COLO668 (cell line): ENCODE data around the gene SFTPA1.
A peak's percentile ranks its signal among the peaks of the same experiment; 100 is the strongest.
"Not testable (repeated sequence)": the region's sequence is repeated elsewhere in the genome, so short reads cannot be mapped to it uniquely, and the experiment has no call there.

ENCODE experiments used
- DNase-seq: peaks from one replicate; lab custom pipeline; 2025; ENCODE audit not compliant: unreplicated experiment; lab: John Stamatoyannopoulos, UW

The SFTPA1 gene

DNA sequence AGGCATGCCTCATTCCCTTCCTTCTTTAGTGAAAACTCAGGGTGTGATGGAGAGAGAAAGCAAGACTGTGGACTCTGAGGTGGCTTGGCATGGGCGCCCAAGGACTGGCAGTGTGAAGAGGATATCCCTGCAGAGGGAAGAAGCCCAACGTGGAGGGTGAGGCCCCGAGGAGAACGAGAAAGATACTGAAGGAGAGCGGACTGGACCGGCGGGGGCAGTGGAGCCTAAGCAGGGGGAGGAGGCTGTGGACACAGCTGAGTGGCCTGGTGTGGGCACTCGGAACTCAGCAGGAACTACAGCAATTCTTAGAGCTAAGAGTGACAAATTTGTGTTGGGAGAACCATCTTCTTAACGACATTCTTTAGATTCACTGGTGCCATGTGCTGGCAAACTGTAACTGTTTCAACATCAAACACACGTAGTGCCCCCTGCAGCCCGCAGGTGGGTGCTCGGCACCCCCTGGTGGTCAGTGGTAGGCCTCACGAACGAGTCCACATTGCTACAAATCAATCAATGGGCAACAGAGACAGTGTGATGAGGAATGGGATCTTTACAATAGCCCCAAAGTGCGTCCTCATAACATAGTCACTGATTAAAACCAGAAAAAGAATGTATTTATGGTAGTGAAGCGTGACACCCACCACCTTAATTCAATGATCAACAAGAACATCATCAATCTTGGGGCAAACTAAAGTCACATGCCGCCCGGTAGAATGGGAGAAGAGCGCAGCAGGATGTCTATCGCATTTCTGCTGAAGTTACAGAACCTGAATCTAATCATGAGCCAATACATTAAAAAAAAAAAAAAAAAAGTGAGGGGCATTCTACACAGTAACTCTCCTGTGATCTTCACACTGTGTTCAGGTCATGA lies 2.0 kb upstream of the SFTPA1 start:
- peak; percentile 16 for DNase-seq

GRCh38 chr10:79611193-79611976 lies 646 bp downstream of the SFTPA1 start:
- DNase-seq: not testable (repeated sequence)

DNA sequence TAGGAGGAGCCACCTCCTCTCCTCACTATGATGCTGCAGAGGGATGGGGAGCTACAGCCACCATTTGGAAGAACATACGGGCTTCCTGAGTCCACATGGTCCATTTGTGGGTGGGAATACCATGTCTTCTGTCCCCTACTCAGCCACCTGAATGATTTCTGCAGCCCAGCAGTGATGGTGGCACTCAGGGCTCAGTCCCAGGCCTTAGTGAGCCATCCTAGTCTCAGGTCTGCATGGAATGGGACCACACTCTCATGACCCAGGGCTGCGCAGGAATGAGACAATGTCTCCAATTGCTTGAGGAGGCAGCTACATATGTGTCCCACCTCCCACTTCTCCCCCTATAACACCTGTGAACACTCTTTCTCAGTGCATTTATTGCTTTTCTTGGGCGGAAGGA lies 4.8 kb downstream of the SFTPA1 start:
- DNase-seq: no peak

GRCh38 chr10:79616164-79616563 lies 5.4 kb downstream of the SFTPA1 start:
- no peak for DNase-seq

DNA sequence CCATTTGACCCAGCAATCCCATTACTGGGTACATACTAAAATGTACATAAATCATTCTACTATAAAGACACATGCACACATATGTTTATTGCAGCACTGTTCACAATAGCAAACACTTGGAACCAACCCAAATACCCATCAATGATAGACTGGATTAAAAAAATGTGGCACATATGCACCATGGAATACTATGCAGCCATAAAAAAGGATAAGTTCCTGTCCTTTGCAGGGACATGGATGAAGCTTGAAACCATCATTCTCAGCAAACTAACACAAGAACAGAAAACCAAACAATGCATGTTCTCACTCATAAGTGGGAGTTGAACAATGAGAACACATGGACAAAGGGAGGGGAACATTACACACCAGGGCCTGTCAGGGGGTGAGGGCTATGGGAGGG lies 12.9 kb downstream of the SFTPA1 start:
- not testable (repeated sequence) for DNase-seq

DNA sequence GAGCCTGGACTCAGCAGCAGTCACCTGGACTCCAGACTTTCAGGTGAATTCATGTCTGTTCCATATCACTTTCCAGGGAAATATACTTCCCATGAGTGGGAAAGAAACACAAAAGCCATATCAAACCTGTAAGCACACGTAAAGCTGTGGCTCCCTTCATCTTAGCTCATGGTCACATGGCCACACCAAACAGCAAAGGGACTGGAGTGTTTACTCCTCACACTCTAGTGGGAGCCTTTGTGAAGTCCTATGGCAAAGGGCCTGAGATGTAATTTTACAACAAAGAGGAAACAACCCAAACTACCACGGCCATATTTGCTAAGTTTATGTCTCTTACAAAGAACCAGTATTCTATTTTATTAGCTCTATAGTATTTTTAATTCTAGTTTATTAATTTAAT lies 16.3 kb downstream of the SFTPA1 start:
- no peak for DNase-seq

DNA sequence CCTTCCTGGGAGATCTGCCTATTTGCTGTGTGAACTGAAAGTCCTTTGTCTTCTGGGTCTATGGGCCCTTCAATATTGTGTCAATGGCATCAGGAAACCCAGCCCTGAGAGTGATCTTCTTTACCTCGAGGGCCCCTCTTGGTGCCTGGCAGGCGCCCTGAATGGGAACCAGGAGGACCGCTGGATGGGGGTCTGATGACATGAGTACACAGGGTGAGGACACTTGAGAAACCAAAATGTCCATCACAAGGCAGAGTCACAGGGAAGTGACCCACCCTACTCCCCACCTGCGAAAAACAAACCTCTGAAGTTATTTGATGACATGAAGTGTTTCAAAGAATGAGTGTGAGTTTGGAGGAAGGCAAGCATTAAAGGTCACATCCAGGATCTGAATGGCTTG lies 17.3 kb downstream of the SFTPA1 start:
- DNase-seq: no peak

DNA sequence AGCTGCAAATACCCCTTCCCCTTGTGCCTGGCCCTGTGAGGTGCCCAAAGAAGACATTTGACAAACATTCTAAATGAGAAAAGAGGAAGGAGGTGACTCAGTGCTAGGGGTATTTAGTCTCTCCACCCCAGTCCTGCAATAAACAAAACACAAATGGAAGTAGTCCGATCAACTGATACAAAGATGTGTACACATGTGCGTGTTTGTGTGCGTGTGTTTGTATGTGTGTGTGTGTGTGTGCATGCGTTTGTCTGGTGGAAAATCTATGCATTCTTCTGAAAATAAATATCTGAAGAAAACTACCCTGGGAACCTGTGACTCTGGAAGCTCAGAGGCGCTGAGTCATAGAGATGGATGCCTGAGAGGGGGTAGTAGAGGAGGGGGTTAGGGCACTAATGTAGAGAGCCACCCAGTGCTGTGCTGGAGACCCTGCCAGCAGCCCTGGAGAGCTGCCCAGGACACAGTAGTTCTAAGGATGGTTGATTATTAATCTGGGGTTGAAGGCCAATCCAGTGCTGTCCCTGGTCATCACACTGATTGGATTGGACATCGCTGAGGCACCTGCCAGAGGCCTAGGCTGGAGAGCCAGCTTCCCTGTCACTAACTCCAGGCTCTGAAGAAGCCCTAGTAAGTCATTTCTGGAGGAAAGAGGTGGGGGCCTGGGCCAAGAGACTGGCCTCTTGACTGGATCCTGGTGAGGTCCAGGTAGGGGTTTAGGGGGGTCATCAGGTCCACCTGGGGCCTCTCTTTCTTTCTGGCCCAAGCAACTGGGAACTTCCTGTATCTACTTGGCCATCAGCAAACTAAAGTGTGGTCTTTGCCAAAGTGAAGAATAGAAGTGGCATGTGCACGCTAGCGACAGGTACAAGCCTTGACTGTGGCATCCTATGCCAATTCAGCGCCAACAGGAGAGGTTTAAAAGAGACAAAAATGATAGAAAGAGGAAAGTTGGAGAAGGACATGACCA lies 18.5 kb downstream of the SFTPA1 start:
- no peak for DNase-seq

- DNase-seq: no peak
These were observed 19.2 kb downstream of the SFTPA1 start for GRCh38 chr10:79629955-79630327.

DNA sequence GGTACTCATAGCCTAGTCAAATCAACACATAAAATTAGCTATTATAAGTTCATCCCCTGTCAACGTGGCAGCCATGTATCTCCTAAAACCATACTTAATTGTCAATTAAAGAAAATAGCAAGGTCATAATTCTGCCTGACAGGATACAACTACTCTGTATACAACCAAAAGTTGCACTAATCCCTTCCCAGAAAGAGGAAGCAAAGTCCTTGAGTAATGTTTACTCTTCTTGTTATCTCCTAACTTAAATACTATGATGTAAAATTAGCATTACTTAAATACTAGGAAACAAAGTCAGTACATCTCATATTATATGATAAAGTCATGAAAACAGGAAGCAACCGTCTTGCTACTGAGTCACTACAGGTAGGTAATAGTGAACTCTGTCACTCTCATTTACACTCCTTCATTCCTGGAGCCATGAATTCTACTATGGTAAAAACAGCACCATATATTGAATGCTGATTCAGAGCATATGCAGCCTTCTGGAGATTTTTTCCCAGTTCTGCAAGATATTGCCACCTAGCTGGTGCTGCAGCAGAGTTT lies 26.0 kb downstream of the SFTPA1 start:
- not testable (repeated sequence) for DNase-seq

- no peak for DNase-seq
These were observed 27.6 kb downstream of the SFTPA1 start for GRCh38 chr10:79638318-79638717.

- DNase-seq: not testable (repeated sequence)
These were observed 42.0 kb downstream of the SFTPA1 start for GRCh38 chr10:79652695-79653094.

DNA sequence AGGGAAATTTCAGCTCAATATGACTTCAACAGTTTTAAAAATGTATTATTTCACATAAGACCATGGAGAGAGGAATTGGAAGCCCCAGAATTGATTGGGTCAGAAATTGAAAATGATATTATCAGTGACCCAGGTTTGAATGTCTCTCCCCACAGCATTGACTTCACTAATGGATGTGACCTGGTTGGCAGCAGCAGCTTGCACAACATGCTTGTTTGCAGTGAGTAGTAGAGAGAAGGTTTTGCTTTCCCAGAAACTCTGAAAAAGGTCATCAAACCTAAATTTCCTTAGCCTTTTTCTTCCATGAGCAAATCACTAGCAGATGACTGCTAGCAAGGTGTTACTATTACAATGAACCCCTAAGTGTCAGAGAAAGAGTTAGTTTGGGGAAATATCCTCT lies 52.5 kb downstream of the SFTPA1 start:
- DNase-seq: not testable (repeated sequence)

- DNase-seq: not testable (repeated sequence)
These were observed 53.9 kb downstream of the SFTPA1 start for GRCh38 chr10:79664686-79665085.
